GM12891 (cell line): ENCODE measurements around the gene SLC25A29. TPM values are rescaled to one million over a fixed set of nuclear protein-coding genes. Genes with fewer than 3 reads are reported as not detected.
"Not testable (repeated sequence)": the region's sequence is repeated elsewhere in the genome, so short reads cannot be mapped to it uniquely, and the experiment has no call there.

Source experiments
- DNase-seq: peaks from one replicate; pipeline ENCODE4 v3.0.0; 2011; ENCODE audit warnings: low spot score; ENCODE audit not compliant: insufficient read length
- FAIRE-seq: peaks from 2 replicates; lab custom pipeline; 2011; peaks lifted over from hg19 to GRCh38; lab: Jason Lieb, UNC
- PAX5 ChIP-seq: IDR thresholded peaks from 2 replicates; pipeline ENCODE4 v1.6.1; 2011; ENCODE audit warnings: low read length, moderate library complexity, mild to moderate bottlenecking; ENCODE audit not compliant: insufficient read depth, severe bottlenecking
- POLR2A ChIP-seq: IDR thresholded peaks from 2 replicates; pipeline ENCODE4 v1.6.1; 2011; ENCODE audit warnings: low read depth, low read length, control low read depth
- POLR2AphosphoS5 ChIP-seq: IDR thresholded peaks from 2 replicates; pipeline ENCODE4 v1.6.1; 2011; ENCODE audit warnings: low read depth, low read length, control low read depth
- POU2F2 ChIP-seq: IDR thresholded peaks from 2 replicates; pipeline ENCODE4 v1.6.1; 2011; ENCODE audit warnings: low read depth, mild to moderate bottlenecking, control low read depth, low read length, moderate library complexity
- SPI1 ChIP-seq: IDR thresholded peaks from 2 replicates; pipeline ENCODE4 v1.6.1; 2011; ENCODE audit warnings: low read depth, low read length, control low read depth
- TAF1 ChIP-seq: IDR thresholded peaks from 2 replicates; pipeline ENCODE4 v1.6.1; 2011; ENCODE audit warnings: low read depth, low read length, control low read depth
- polyA plus RNA-seq: library from polyadenylated mRNA; unstranded; fragments of >200 nt; gene quantifications from one replicate; pipeline ENCODE4 v1.2.1, GENCODE V29; 2012; ENCODE audit warnings: low read depth, missing spikeins, inconsistent platforms; ENCODE audit not compliant: missing spikeins

The SLC25A29 gene
- polyA plus RNA-seq, result 3.8 TPM

GRCh38 chr14:100306101-100306997 lies at the start of gene SLC25A29:
Gene SLC25A29 (minus strand): TSS chr14:100306444. CDS start chr14:100306232, 212 bp downstream.
- FAIRE-seq (peak; percentile 95), DNase-seq (peak; percentile 95)
- TF ChIP-seq PAX5, result no peak
- no peak for TF ChIP-seq POU2F2
- no peak for TF ChIP-seq SPI1
- no peak for TF ChIP-seq TAF1
- no peak for TF ChIP-seq POLR2A
- no peak for TF ChIP-seq POLR2AphosphoS5

DNA sequence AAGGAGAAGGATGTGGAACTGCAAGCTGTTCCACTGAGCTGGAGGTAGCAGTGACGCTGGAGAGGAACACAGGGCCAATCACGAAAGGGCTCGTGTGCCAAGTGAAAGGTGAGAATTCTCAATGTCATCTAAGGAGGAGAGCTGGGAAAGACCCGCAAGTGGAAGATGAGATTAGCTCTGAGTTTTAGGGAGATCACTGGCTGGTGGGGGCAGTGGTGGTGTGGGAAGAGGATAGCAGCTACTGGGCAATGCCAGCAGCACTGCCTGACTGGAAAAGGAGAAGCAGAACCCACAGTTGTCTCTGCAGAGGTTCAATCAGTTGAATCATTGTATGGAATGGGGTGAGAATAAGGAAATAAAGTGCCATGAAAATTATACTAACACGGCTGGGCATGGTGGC lies 44.7 kb upstream of the SLC25A29 start:
- DNase-seq (no peak), FAIRE-seq (no peak)
- TF ChIP-seq POU2F2, result no peak
- no peak for TF ChIP-seq POLR2AphosphoS5
- no peak for TF ChIP-seq POLR2A
- TF ChIP-seq SPI1, result no peak
- TF ChIP-seq TAF1, result no peak
- TF ChIP-seq PAX5, result no peak

DNA sequence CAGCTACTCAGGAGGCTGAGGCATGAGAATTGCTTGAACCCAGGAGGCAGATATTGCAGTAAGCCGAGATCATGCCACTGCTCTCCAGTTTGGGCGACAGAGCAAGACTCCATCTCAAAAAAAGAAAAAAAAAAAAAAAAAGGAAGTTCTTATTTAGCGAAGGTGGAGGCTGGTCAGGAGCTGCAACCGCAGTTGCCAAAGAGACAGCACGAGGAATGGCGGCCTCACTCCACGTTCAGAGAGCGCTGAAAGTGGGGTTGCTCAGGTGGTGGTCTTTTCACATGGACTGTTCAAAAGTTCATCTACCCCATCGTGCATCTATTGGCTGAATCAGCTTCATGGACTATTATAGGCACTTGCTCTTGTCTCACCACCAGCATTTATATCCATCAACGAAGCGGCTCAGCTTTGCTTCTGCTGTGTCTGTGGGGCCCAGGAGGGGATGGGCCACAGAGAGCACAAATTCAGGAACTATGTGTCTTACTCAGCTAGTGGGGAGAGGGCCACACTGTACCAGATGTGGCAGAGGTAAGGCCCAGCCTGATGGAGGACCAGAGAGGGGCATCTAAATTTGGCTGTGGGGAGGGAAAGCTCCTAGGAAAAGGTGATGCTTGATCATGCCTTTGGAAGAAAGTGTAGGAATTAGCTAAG lies 44.2 kb upstream of the SLC25A29 start:
- no peak for DNase-seq
- FAIRE-seq, result no peak
- TF ChIP-seq PAX5 (no peak), POU2F2 (no peak), POLR2AphosphoS5 (no peak), POLR2A (no peak), SPI1 (no peak), TAF1 (no peak)

GRCh38 chr14:100348784-100349685 lies 42.8 kb upstream of the SLC25A29 start:
- DNase-seq (no peak), FAIRE-seq (no peak)
- TF ChIP-seq TAF1, result no peak
- TF ChIP-seq POLR2AphosphoS5, result no peak
- no peak for TF ChIP-seq PAX5
- no peak for TF ChIP-seq POLR2A
- no peak for TF ChIP-seq POU2F2
- no peak for TF ChIP-seq SPI1

DNA sequence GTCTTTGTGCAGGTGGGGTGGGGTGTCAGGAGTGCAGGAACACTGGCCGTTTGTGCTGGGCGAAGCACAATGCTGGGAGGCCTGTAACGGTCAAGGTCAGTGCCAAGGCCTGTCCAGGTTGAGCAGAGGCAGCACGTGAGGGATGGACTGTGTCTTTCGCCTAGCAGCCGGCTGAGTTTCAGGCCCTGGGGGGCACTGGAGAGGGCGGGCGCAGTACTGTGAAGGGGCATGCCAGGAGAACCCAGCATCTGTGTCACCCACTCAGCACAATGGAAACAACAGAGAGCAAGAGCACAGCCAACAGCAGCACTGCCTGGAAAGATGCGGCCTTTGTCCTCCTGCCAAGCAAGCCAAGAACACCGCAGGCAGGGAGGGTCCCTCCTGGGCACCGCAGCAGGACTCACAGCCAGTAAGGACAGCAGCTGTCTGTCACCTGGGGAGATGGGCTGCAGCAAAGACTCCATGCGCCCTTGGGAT lies 42.0 kb upstream of the SLC25A29 start:
- FAIRE-seq (no peak), DNase-seq (no peak)
- no peak for TF ChIP-seq POU2F2
- no peak for TF ChIP-seq POLR2A
- no peak for TF ChIP-seq POLR2AphosphoS5
- no peak for TF ChIP-seq PAX5
- no peak for TF ChIP-seq TAF1
- no peak for TF ChIP-seq SPI1

- DNase-seq (no peak), FAIRE-seq (no peak)
- TF ChIP-seq POLR2A, result 0 out of 2 replicates have a peak, but pooled peaks have one; percentile 9
- no peak for TF ChIP-seq PAX5
Measured at GRCh38 chr14:100346306-100347091, 40.3 kb upstream of the SLC25A29 start.

- DNase-seq (no peak), FAIRE-seq (no peak)
- TF ChIP-seq PAX5 (no peak), POU2F2 (no peak), SPI1 (no peak), TAF1 (no peak), POLR2A (no peak), POLR2AphosphoS5 (no peak)
Measured at GRCh38 chr14:100345711-100346110, 39.5 kb upstream of the SLC25A29 start.

DNA sequence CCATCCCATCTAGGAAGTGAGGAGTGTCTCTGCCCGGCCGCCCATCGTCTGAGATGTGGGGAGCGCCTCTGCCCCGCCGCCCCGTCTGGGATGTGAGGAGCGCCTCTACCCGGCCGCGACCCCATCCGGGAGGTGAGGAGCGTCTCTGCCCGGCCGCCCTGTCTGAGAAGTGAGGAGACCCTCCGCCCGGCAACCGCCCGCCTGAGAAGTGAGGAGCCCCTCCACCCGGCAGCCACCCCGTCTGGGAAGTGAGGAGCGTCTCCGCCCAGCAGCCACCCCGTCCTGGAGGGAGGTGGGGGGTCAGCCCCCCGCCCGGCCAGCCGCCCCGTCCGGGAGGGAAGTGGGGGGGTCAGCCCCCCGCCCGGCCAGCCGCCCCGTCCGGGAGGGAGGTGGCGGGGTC lies 38.4 kb upstream of the SLC25A29 start:
- FAIRE-seq, DNase-seq: not testable (repeated sequence)

GRCh38 chr14:100342826-100343225 lies 36.6 kb upstream of the SLC25A29 start:
- FAIRE-seq, DNase-seq: not testable (repeated sequence)
